B cell (primary cell): ENCODE results near the gene DAW1. TPM values are rescaled to one million over a fixed set of nuclear protein-coding genes. Genes with fewer than 3 reads are reported as not detected.

Experiments used
- ATAC-seq: fragments of 200-7000 bp; cut with Tn5 transposase; one replicate; pipeline ENCODE4 v1.10.0; 2021; ENCODE audit warnings: low read depth, mild to moderate bottlenecking, moderate number of reproducible peaks, moderate library complexity
- CTCF ChIA-PET: fragments of 350-600 bp; sonication (Branson Sonifier 250); formaldehyde crosslinking; loops from one replicate; lab custom pipeline; 2021; ENCODE audit warnings: antibody characterized with exemption, inconsistent platforms; lab: Charles Lee
- POLR2A ChIA-PET: fragments of 350-600 bp; sonication (Branson Sonifier 250); formaldehyde crosslinking; loops from one replicate; lab custom pipeline; 2021; ENCODE audit warnings: antibody characterized with exemption; lab: Charles Lee
- DNase-seq: peaks from one replicate; pipeline ENCODE4 v3.0.0; 2013
- H2AFZ ChIP-seq: 2 replicates; pipeline ENCODE4 v1.6.1; 2012; ENCODE audit warnings: mild to moderate bottlenecking, low read depth, low read length; ENCODE audit not compliant: insufficient read depth, poor library complexity, severe bottlenecking
- H3K27ac ChIP-seq, 2 donors: 1 replicate in 1 of 2; 2 replicates in 1 of 2; pipeline ENCODE4 v1.5.1; 2012 to 2013; ENCODE audit warnings: low read length in 2 of 2, mild to moderate bottlenecking in 2 of 2, moderate library complexity in 1 of 2
- H3K27me3 ChIP-seq, 4 experiments: fragments of 200-600 bp in 1 of 4; sonication (generic) in 1 of 4; replicated peaks in 1 of 4; 1 replicate in 2 of 4; 2 replicates in 2 of 4; pipeline versions ENCODE4 v1.6.1 to v1.7.0; 2013 to 2016; ENCODE audit warnings: low read length in 3 of 4, mild to moderate bottlenecking in 2 of 4, mixed read lengths in 1 of 4, moderate library complexity in 1 of 4; ENCODE audit not compliant: insufficient read depth in 4 of 4, control insufficient read depth in 3 of 4; ENCODE audit errors: control extremely low read depth in 1 of 4
- H3K36me3 ChIP-seq, 2 experiments: replicated peaks in 1 of 2; 1 replicate in 1 of 2; 2 replicates in 1 of 2; pipeline versions ENCODE4 v1.6.1 to v1.7.1; 2013; ENCODE audit warnings: low read length in 1 of 2; ENCODE audit not compliant: insufficient read depth in 2 of 2, control insufficient read depth in 1 of 2; ENCODE audit errors: control extremely low read depth in 1 of 2, extremely low read depth in 1 of 2
- H3K4me1 ChIP-seq, 2 donors: fragments of 200-600 bp in 1 of 2; sonication (generic) in 1 of 2; 1 replicate in 1 of 2; 2 replicates in 1 of 2; pipeline versions ENCODE4 v1.5.1 to v1.6.1; 2013 to 2017; ENCODE audit warnings: low read length in 2 of 2; ENCODE audit not compliant: control insufficient read depth in 2 of 2, insufficient read depth in 2 of 2
- H3K4me2 ChIP-seq: replicated peaks from 2 replicates; pipeline ENCODE3; 2012; ENCODE audit warnings: mild to moderate bottlenecking, low read depth, low read length; ENCODE audit not compliant: poor library complexity, severe bottlenecking
- H3K4me3 ChIP-seq, 5 experiments: fragments of 200-600 bp in 1 of 5; sonication (generic) in 1 of 5; 1 replicate in 3 of 5; 2 replicates in 2 of 5; pipeline versions ENCODE4 v1.5.1 to v1.7.0; 2011 to 2016; ENCODE audit warnings: low read length in 4 of 5, mild to moderate bottlenecking in 4 of 5, low read depth in 2 of 5, control low read depth in 1 of 5, moderate library complexity in 1 of 5; ENCODE audit not compliant: insufficient read depth in 1 of 5; ENCODE audit errors: control extremely low read depth in 1 of 5, extremely low read depth in 1 of 5
- H3K79me2 ChIP-seq: fragments of 200-600 bp; sonication (generic); one replicate; pipeline ENCODE4 v1.6.0; 2016; ENCODE audit warnings: low read length; ENCODE audit not compliant: control insufficient read depth, insufficient read depth
- H3K9ac ChIP-seq: fragments of 200-600 bp; sonication (generic); 2 replicates; pipeline ENCODE4 v1.6.1; 2017; ENCODE audit warnings: mild to moderate bottlenecking, low read length, moderate library complexity
- H3K9me3 ChIP-seq, 3 donors: one replicate each; pipeline versions ENCODE4 v1.6.1 to v1.7.1; 2013; ENCODE audit warnings: low read length in 2 of 3; ENCODE audit not compliant: control insufficient read depth in 2 of 3, insufficient read depth in 1 of 3; ENCODE audit errors: control extremely low read depth in 1 of 3
- H4K20me1 ChIP-seq: 2 replicates; pipeline ENCODE4 v1.6.0; 2012; ENCODE audit warnings: mild to moderate bottlenecking, low read length; ENCODE audit not compliant: insufficient read depth, control insufficient read depth, poor library complexity, severe bottlenecking
- H3K27ac Mint-ChIP-seq: one replicate; pipeline ENCODE4 v1.8.0; 2021; ENCODE audit warnings: mixed read lengths
- H3K27me3 Mint-ChIP-seq: one replicate; pipeline ENCODE4 v1.8.0; 2021; ENCODE audit warnings: mixed read lengths
- H3K4me1 Mint-ChIP-seq: one replicate; pipeline ENCODE4 v1.8.0; 2021; ENCODE audit warnings: mixed read lengths
- H3K4me3 Mint-ChIP-seq: one replicate; pipeline ENCODE4 v1.8.0; 2021; ENCODE audit warnings: mixed read lengths
- H3K9me3 Mint-ChIP-seq: one replicate; pipeline ENCODE4 v1.8.0; 2022; ENCODE audit warnings: mixed read lengths; ENCODE audit not compliant: insufficient read depth
- CTCF ChIP-seq: fragments of 200-600 bp; IDR thresholded peaks from one replicate; pipeline ENCODE4 v1.8.0; 2022; ENCODE audit warnings: antibody characterized with exemption, mild to moderate bottlenecking
- EZH2 ChIP-seq: IDR thresholded peaks from 2 replicates; pipeline ENCODE4 v1.6.1; 2012; ENCODE audit warnings: borderline replicate concordance, low read depth, mild to moderate bottlenecking, moderate library complexity, low read length; ENCODE audit not compliant: insufficient read depth, poor library complexity, severe bottlenecking
- WGBS: methylation state at CpG from one replicate; pipeline ENCODE4 v1.1.5; 2013; ENCODE audit warnings: missing lambda C conversion rate; ENCODE audit not compliant: insufficient coverage; 5-methylcytosine and 5-hydroxymethylcytosine counted together
- intact Hi-C: fragments of 100-400 bp; cut with micrococcal nuclease; formaldehyde crosslinking; loops from one replicate; pipeline ENCODE4 v1.10.0; 2022
- polyA plus RNA-seq: library from polyadenylated mRNA; depleted of rRNA; stranded (reverse); fragments of >200 nt; gene quantifications from 2 replicates; pipeline ENCODE4 v1.2.3, GENCODE V29; 2012
- total RNA-seq, 2 donors: library from RNA; stranded (reverse); fragments of 120-200 nt in 1 of 2; gene quantifications; 1 replicate in 1 of 2; 2 replicates in 1 of 2; pipeline versions ENCODE4 v1.2.3 to v1.2.4, GENCODE V29; 2013 to 2022

DAW1 gene
- total and polyA plus RNA-seq, 2 donors (not counting 1 experiment from before 2014, with no cell fraction given) = not detected

GRCh38 chr2:227939271-227940027, 68.0 kb downstream of the DAW1 start:
- Histone ChIP-seq H3K27me3 (no peaks in the 10 kb centered on the region), H3K4me3 (no peak overlapping the region), H3K9ac (no peak overlapping the region), H4K20me1 (no peaks in the 10 kb centered on the region), H3K79me2 (no peaks in the 10 kb centered on the region), H3K27ac (no peak overlapping the region), H3K36me3 (no peaks in the 10 kb centered on the region), H3K9me3 (no peaks in the 10 kb centered on the region), H3K4me1 (no peaks in the 10 kb centered on the region), H2AFZ (no peak overlapping the region), H3K4me2 (no peak overlapping the region)
- TF ChIP-seq CTCF = no peak
- TF ChIP-seq EZH2 = no peak
- peaks cover 20% of the 10 kb centered on the region for H3K27me3 Mint-ChIP-seq
- H3K4me1 Mint-ChIP-seq = no peaks in the 10 kb centered on the region
- no peak overlapping the region for H3K27ac Mint-ChIP-seq
- WGBS = 48% methylated on average over 6 of the region's 11 CpGs
- CTCF ChIA-PET = no interaction called here
- DNase-seq (no peak), ATAC-seq (no peak)
- POLR2A ChIA-PET = no interaction called here
- intact Hi-C loops = no loop called here
- no peaks in the 10 kb centered on the region for H3K9me3 Mint-ChIP-seq
- no peak overlapping the region for H3K4me3 Mint-ChIP-seq

GRCh38 chr2:227942021-227942420, 70.6 kb downstream of the DAW1 start:
- Histone ChIP-seq H3K36me3 (no peaks in the 10 kb centered on the region), H3K79me2 (no peaks in the 10 kb centered on the region), H3K4me2 (no peak overlapping the region), H3K27ac (no peak overlapping the region), H3K4me3 (no peak overlapping the region), H3K27me3 (no peaks in the 10 kb centered on the region), H3K9ac (no peak overlapping the region), H2AFZ (no peak overlapping the region), H3K9me3 (peaks cover 0 to 4% (median 0%) of the 10 kb centered on the region in 3 donors), H4K20me1 (no peaks in the 10 kb centered on the region), H3K4me1 (no peaks in the 10 kb centered on the region)
- ATAC-seq (no peak), DNase-seq (no peak)
- WGBS = 75% methylated on average over 1 of the region's 2 CpGs
- peaks cover 17% of the 10 kb centered on the region for H3K27me3 Mint-ChIP-seq
- intact Hi-C loops = no loop called here
- no peaks in the 10 kb centered on the region for H3K4me1 Mint-ChIP-seq
- no peak for TF ChIP-seq EZH2
- no peak for TF ChIP-seq CTCF
- POLR2A ChIA-PET = no interaction called here
- H3K9me3 Mint-ChIP-seq = peaks cover 3% of the 10 kb centered on the region
- no peak overlapping the region for H3K4me3 Mint-ChIP-seq
- no peak overlapping the region for H3K27ac Mint-ChIP-seq
- CTCF ChIA-PET = no interaction called here
